Adrenal gland (tissue), 5 donors: Measurements from ENCODE around the gene ZC3H12A.

Experiments
- CTCF ChIP-seq, 6 experiments: fragments of 450-650 bp in 4 of 6; fragments of 200-600 bp in 2 of 6; sonication (generic) in 1 of 6; IDR thresholded peaks; 1 replicate in 5 of 6; 2 replicates in 1 of 6; pipeline versions ENCODE4 v1.5.1 to v1.8.0; 2016 to 2021; ENCODE audit warnings: antibody characterized with exemption in 6 of 6, mild to moderate bottlenecking in 2 of 6, moderate library complexity in 1 of 6
- POLR2A ChIP-seq, 2 donors: fragments of 450-650 bp; IDR thresholded peaks; one replicate each; pipeline ENCODE4 v1.6.1; 2017; ENCODE audit warnings: antibody characterized with exemption in 2 of 2, mild to moderate bottlenecking in 2 of 2, moderate library complexity in 1 of 2
- donor health status: DM: no; HTN: no; CAD: no.

DNA sequence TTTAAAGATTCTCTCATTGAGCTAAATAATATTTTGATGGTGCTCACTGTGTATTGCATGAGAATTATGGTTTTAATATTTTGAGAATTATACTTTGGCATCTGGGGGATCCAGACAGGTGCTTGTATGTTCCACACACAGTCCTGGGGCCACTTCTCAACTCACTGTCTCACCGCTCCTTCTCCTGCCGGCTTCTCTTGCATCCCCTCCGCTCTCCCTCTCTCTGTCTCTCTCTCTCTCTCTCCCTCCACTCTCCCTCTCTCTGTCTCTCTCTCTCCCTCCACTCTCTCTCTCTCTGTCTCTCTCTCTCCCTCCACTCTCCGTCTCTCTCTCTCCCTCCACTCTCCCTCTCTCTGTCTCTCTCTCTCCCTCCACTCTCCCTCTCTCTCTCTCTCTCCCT, 32.2 kb upstream of the ZC3H12A start:
- TF ChIP-seq CTCF (IDR thresholded peaks at IDR 0.05) (no peak), POLR2A (IDR thresholded peaks at IDR 0.05) (no peak)
